ENCODE data around the gene CTRB1. TPM values are rescaled to one million over a fixed set of nuclear protein-coding genes. Genes with fewer than 3 reads are reported as not detected.

The CTRB1 gene
- total RNA-seq, 1 experiment from 2014 or later = 5.6 TPM

GRCh38 chr16:75241412-75241811 is 22.6 kb downstream of the CTRB1 start:
- DNase-seq (ENCODE audit: low read depth, low spot score) (no peak), ATAC-seq (no peak)
- no peaks in the 10 kb centered on the region for H3K9me2 ChIP-seq (ENCODE audit: insufficient read depth)
- ChIA-PET CTCF (no interaction called here), POLR2A (no interaction called here), RAD21 (ENCODE audit: low non-redundant PET in 1 of 2, low total read pairs in 2 of 2, uncharacterized antibody in 2 of 2, unreplicated experiment in 2 of 2) (no interaction called here)
- no peak overlapping the region for H3K4me2 ChIP-seq (ENCODE audit: low read length)
- no peaks in the 10 kb centered on the region for H4K20me1 ChIP-seq (ENCODE audit: insufficient read depth)
- H3K79me2 ChIP-seq (ENCODE audit: insufficient read depth, low read length) = peaks cover 75% of the 10 kb centered on the region
- no peak for TF ChIP-seq SIN3A (IDR thresholded peaks at IDR 0.05; ENCODE audit: low read depth)
- TF ChIP-seq EZH2 (IDR thresholded peaks at IDR 0.05) = no peak
- no peak for TF ChIP-seq EZH2phosphoT487 (IDR thresholded peaks at IDR 0.05; ENCODE audit: borderline replicate concordance)
- TF ChIP-seq CBX3 (IDR thresholded peaks at IDR 0.05; ENCODE audit: low read depth) = no peak
- TF ChIP-seq ZFX (IDR thresholded peaks at IDR 0.05) = no peak
- TF ChIP-seq SRF (IDR thresholded peaks at IDR 0.05; ENCODE audit: low read depth) = no peak
- TF ChIP-seq, protein P1, sequence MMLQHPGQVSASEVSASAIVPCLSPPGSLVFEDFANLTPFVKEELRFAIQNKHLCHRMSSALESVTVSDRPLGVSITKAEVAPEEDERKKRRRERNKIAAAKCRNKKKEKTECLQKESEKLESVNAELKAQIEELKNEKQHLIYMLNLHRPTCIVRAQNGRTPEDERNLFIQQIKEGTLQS (IDR thresholded peaks at IDR 0.05) = no peak
- TF ChIP-seq CTCF (IDR thresholded peaks at IDR 0.05 in 2 of 3, conservative IDR thresholded peaks at IDR 0.05 in 1 of 3; ENCODE audit: borderline replicate concordance in 1 of 3, insufficient read depth in 1 of 3, low read depth in 2 of 3, low read length in 2 of 3) = no peak
- TF ChIP-seq, protein P2, sequence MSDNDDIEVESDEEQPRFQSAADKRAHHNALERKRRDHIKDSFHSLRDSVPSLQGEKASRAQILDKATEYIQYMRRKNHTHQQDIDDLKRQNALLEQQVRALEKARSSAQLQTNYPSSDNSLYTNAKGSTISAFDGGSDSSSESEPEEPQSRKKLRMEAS (IDR thresholded peaks at IDR 0.05) = no peak
- no peak for TF ChIP-seq YY1 (IDR thresholded peaks at IDR 0.05; ENCODE audit: extremely low read depth, insufficient replicate concordance, low read depth, low read length)
- TF ChIP-seq ZBTB33 (IDR thresholded peaks at IDR 0.05; ENCODE audit: extremely low read depth, insufficient replicate concordance, low read length) = no peak
- TF ChIP-seq SP1 (IDR thresholded peaks at IDR 0.05; ENCODE audit: low read depth) = no peak
- TF ChIP-seq POLR2A (IDR thresholded peaks at IDR 0.05; ENCODE audit: borderline replicate concordance, extremely low read depth, insufficient read depth, insufficient read length) = no peak
- TF ChIP-seq EGR1 (IDR thresholded peaks at IDR 0.05; ENCODE audit: low read depth) = no peak
- TF ChIP-seq POLR2AphosphoS5 (IDR thresholded peaks at IDR 0.05; ENCODE audit: low read depth, low read length) = no peak
- no peak for TF ChIP-seq ZNF274 (IDR thresholded peaks at IDR 0.05; ENCODE audit: low read depth, low read length)
- no peak for TF ChIP-seq FOSL1 (IDR thresholded peaks at IDR 0.05; ENCODE audit: low read depth)
- H3K36me3 ChIP-seq (ENCODE audit: control insufficient read depth in 1 of 2, insufficient read depth in 2 of 2, low read length in 2 of 2) = peaks cover 6 to 18% of the 10 kb centered on the region in 2 experiments; a peak in 2 of 4 replicates
- intact Hi-C loops (cut with micrococcal nuclease) = no loop called here
- H2AFZ ChIP-seq (ENCODE audit: low read depth, low read length, poor library complexity, severe bottlenecking) = no peak overlapping the region
- H3K4me1 ChIP-seq (ENCODE audit: control insufficient read depth in 1 of 2, insufficient read depth in 2 of 2, low read length in 2 of 2) = peaks cover 49 to 53% of the 10 kb centered on the region in 2 experiments
- no peak overlapping the region for H3K27ac ChIP-seq (ENCODE audit: low read depth, low read length)
- no peak overlapping the region for H3K4me3 ChIP-seq (replicated peaks in 1 of 2; ENCODE audit: low read depth in 1 of 2, low read length in 2 of 2)
- H3K9me3 ChIP-seq (ENCODE audit: control insufficient read depth in 1 of 2, insufficient read depth in 1 of 2, low read depth in 1 of 2, low read length in 2 of 2) = no peaks in the 10 kb centered on the region
- no peak overlapping the region for H3K9ac ChIP-seq (ENCODE audit: low read length)
- no peaks in the 10 kb centered on the region for H3K27me3 ChIP-seq (ENCODE audit: insufficient read depth, low read length)
- BruUV-seq (replicated peaks) = no TSS peak
